H9 (cell line): ENCODE data around the gene RNF180. TPM values are rescaled to one million over a fixed set of nuclear protein-coding genes. Genes with fewer than 3 reads are reported as not detected.

Experiments
- DNase-seq: peaks from one replicate; pipeline ENCODE4 v3.0.0-alpha.2; 2017
- H2AFZ ChIP-seq: one replicate; pipeline ENCODE4 v1.6.1; 2013; ENCODE audit warnings: mild to moderate bottlenecking, low read length, control low read depth, moderate library complexity
- H2AK5ac ChIP-seq: 2 replicates; pipeline ENCODE4 v1.6.1; 2013; ENCODE audit warnings: low read length, control low read depth, mixed read lengths; ENCODE audit not compliant: insufficient read length
- H2BK120ac ChIP-seq: one replicate; pipeline ENCODE4 v1.6.1; 2013; ENCODE audit warnings: low read depth, mild to moderate bottlenecking, low read length, control low read depth, inconsistent platforms; ENCODE audit not compliant: poor library complexity, severe bottlenecking
- H2BK12ac ChIP-seq: 2 replicates; pipeline ENCODE4 v1.6.1; 2013; ENCODE audit warnings: low read length, control low read depth, mixed read lengths, low read depth; ENCODE audit not compliant: insufficient read length
- H2BK15ac ChIP-seq: 2 replicates; pipeline ENCODE4 v1.6.1; 2013; ENCODE audit warnings: low read depth, low read length, control low read depth
- H2BK20ac ChIP-seq: one replicate; pipeline ENCODE4 v1.6.1; 2013; ENCODE audit warnings: low read depth, mild to moderate bottlenecking, low read length, control low read depth, inconsistent platforms; ENCODE audit not compliant: poor library complexity, severe bottlenecking
- H2BK5ac ChIP-seq: 2 replicates; pipeline ENCODE4 v1.6.1; 2013; ENCODE audit warnings: low read length, control low read depth, mixed read lengths; ENCODE audit not compliant: insufficient read length
- H3K14ac ChIP-seq: 2 replicates; pipeline ENCODE4 v1.6.1; 2013; ENCODE audit warnings: low read length, control low read depth; ENCODE audit not compliant: insufficient read depth
- H3K18ac ChIP-seq: 2 replicates; pipeline ENCODE4 v1.6.1; 2013; ENCODE audit warnings: low read depth, mild to moderate bottlenecking, mixed read lengths, low read length, control low read depth; ENCODE audit not compliant: insufficient read length
- H3K23ac ChIP-seq: 2 replicates; pipeline ENCODE4 v1.6.1; 2013; ENCODE audit warnings: low read length, control low read depth, mixed read lengths, low read depth; ENCODE audit not compliant: insufficient read length
- H3K23me2 ChIP-seq: 2 replicates; pipeline ENCODE4 v1.6.1; 2013; ENCODE audit warnings: low read depth, mild to moderate bottlenecking, mixed read lengths, low read length, control low read depth; ENCODE audit not compliant: insufficient read length, poor library complexity, severe bottlenecking
- H3K27ac ChIP-seq: 2 replicates; pipeline ENCODE4 v1.5.1; 2013; ENCODE audit warnings: low read length, control low read depth, mixed read lengths, low read depth; ENCODE audit not compliant: insufficient read length
- H3K27me3 ChIP-seq: 2 replicates; pipeline ENCODE4 v1.6.1; 2013; ENCODE audit warnings: low read length, control low read depth, inconsistent platforms; ENCODE audit not compliant: insufficient read depth
- H3K4ac ChIP-seq: 2 replicates; pipeline ENCODE4 v1.6.1; 2013; ENCODE audit warnings: low read depth, mild to moderate bottlenecking, control low read depth, inconsistent platforms, low read length, moderate library complexity
- H3K4me1 ChIP-seq: 2 replicates; pipeline ENCODE4 v1.6.1; 2013; ENCODE audit warnings: low read length, control low read depth, inconsistent platforms; ENCODE audit not compliant: insufficient read depth
- H3K4me2 ChIP-seq: 2 replicates; pipeline ENCODE4 v1.6.1; 2013; ENCODE audit warnings: low read length, control low read depth, mixed read lengths; ENCODE audit not compliant: insufficient read length, insufficient read depth
- H3K56ac ChIP-seq: 2 replicates; pipeline ENCODE4 v1.6.1; 2013; ENCODE audit warnings: low read depth, mild to moderate bottlenecking, mixed read lengths, low read length, control low read depth; ENCODE audit not compliant: insufficient read length
- H3K79me1 ChIP-seq: 2 replicates; pipeline ENCODE4 v1.6.1; 2013; ENCODE audit warnings: low read depth, mild to moderate bottlenecking, moderate library complexity, low read length, control low read depth, inconsistent platforms; ENCODE audit not compliant: insufficient read depth, poor library complexity, severe bottlenecking
- H3K79me2 ChIP-seq: 2 replicates; pipeline ENCODE4 v1.6.1; 2013; ENCODE audit warnings: low read length, control low read depth, inconsistent platforms; ENCODE audit not compliant: insufficient read depth
- H3K9ac ChIP-seq: 2 replicates; pipeline ENCODE4 v1.6.1; 2013; ENCODE audit warnings: low read length, control low read depth, mixed read lengths; ENCODE audit not compliant: insufficient read length; ENCODE audit errors: extremely low read depth
- H3K9me3 ChIP-seq: one replicate; pipeline ENCODE4 v1.6.1; 2013; ENCODE audit warnings: low read depth, low read length, inconsistent platforms; ENCODE audit not compliant: control insufficient read depth
- H3T11ph ChIP-seq: one replicate; pipeline ENCODE4 v1.6.1; 2013; ENCODE audit warnings: mild to moderate bottlenecking, low read length, control low read depth, inconsistent platforms
- H4K20me1 ChIP-seq: one replicate; pipeline ENCODE4 v1.6.1; 2013; ENCODE audit not compliant: control insufficient read depth, insufficient read length, insufficient read depth
- H4K5ac ChIP-seq: 2 replicates; pipeline ENCODE4 v1.6.1; 2013; ENCODE audit warnings: low read depth, mild to moderate bottlenecking, mixed read lengths, low read length, control low read depth; ENCODE audit not compliant: insufficient read length
- H4K8ac ChIP-seq: replicated peaks from 2 replicates; pipeline ENCODE4 v1.6.1; 2013; ENCODE audit warnings: low read length, control low read depth, mixed read lengths, low read depth; ENCODE audit not compliant: insufficient read length
- H4K91ac ChIP-seq: 2 replicates; pipeline ENCODE4 v1.6.1; 2013; ENCODE audit warnings: low read depth, mild to moderate bottlenecking, moderate library complexity, mixed read lengths, low read length, control low read depth; ENCODE audit not compliant: insufficient read length
- H3K27ac Mint-ChIP-seq, 3 experiments: 2 replicates in 2 of 3; 3 replicates in 1 of 3; pipeline ENCODE4 v1.8.0; 2020 to 2021; ENCODE audit warnings: mixed read lengths in 3 of 3, mild to moderate bottlenecking in 1 of 3, moderate library complexity in 1 of 3
- H3K27me3 Mint-ChIP-seq: 2 replicates; pipeline ENCODE4 v1.8.0; 2021; ENCODE audit warnings: low read depth, mild to moderate bottlenecking, moderate library complexity, mixed read lengths
- H3K36me3 Mint-ChIP-seq, 3 experiments: 2 replicates in 2 of 3; 3 replicates in 1 of 3; pipeline ENCODE4 v1.8.0; 2020 to 2021; ENCODE audit warnings: low read depth in 3 of 3, mixed read lengths in 3 of 3; ENCODE audit not compliant: insufficient read depth in 1 of 3
- H3K4me1 Mint-ChIP-seq, 2 experiments: 2 replicates each; pipeline ENCODE4 v1.8.0; 2020; ENCODE audit warnings: mixed read lengths in 2 of 2
- H3K4me3 Mint-ChIP-seq, 2 experiments: 2 replicates in 1 of 2; 3 replicates in 1 of 2; pipeline ENCODE4 v1.8.0; 2020 to 2021; ENCODE audit warnings: mild to moderate bottlenecking in 2 of 2, mixed read lengths in 2 of 2, moderate library complexity in 1 of 2
- H3K9me3 Mint-ChIP-seq, 2 experiments: 2 replicates in 1 of 2; 3 replicates in 1 of 2; pipeline ENCODE4 v1.8.0; 2020; ENCODE audit warnings: mild to moderate bottlenecking in 2 of 2, mixed read lengths in 2 of 2, moderate library complexity in 1 of 2
- WGBS: extraction: QIAGEN DNeasy Blood & Tissue Kit; methylation state at CpG from one replicate; pipeline ENCODE4 v1.1.7; 2013; ENCODE audit warnings: missing lambda C conversion rate, low lambda C conversion rate, mixed read lengths; ENCODE audit not compliant: insufficient read length; ENCODE audit errors: extremely low coverage; 5-methylcytosine and 5-hydroxymethylcytosine counted together
- total RNA-seq: library from RNA; stranded (reverse); gene quantifications from 2 replicates; pipeline ENCODE4 v1.2.1, GENCODE V29; 2021
- TF ChIP-seq, protein P1 (sequence below): fragments of 200-600 bp; sonication (generic); conservative IDR thresholded peaks from 3 replicates; pipeline ENCODE4 v1.8.0; 2021; ENCODE audit warnings: antibody characterized with exemption, mild to moderate bottlenecking

Gene RNF180
- total RNA-seq, 1 experiment from 2014 or later: 2.5 TPM

- Histone ChIP-seq H4K20me1 (no peaks in the 10 kb centered on the region), H2BK15ac (no peak overlapping the region), H4K91ac (no peak overlapping the region), H2BK5ac (no peak overlapping the region), H3K27me3 (no peaks in the 10 kb centered on the region), H2AFZ (no peak overlapping the region), H3K4me2 (no peak overlapping the region), H2BK120ac (no peak overlapping the region), H4K8ac (no peak overlapping the region), H3K27ac (no peak overlapping the region), H3T11ph (no peak overlapping the region), H2AK5ac (no peak overlapping the region), H3K9me3 (no peaks in the 10 kb centered on the region), H3K4me1 (no peaks in the 10 kb centered on the region), H3K14ac (no peak overlapping the region), H3K23ac (no peak overlapping the region), H3K79me2 (no peaks in the 10 kb centered on the region), H3K18ac (no peak overlapping the region), H4K5ac (no peak overlapping the region), H2BK12ac (no peak overlapping the region), H2BK20ac (no peak overlapping the region), H3K79me1 (no peaks in the 10 kb centered on the region), H3K9ac (no peak overlapping the region), H3K56ac (no peak overlapping the region), H3K23me2 (no peaks in the 10 kb centered on the region), H3K4ac (no peak overlapping the region)
- WGBS: no CpG with 5 or more reads among the region's 1 CpG
- Mint-ChIP-seq H3K27me3 (no peaks in the 10 kb centered on the region), H3K27ac (no peak overlapping the region), H3K4me3 (no peak overlapping the region), H3K36me3 (no peaks in the 10 kb centered on the region), H3K4me1 (no peaks in the 10 kb centered on the region), H3K9me3 (no peaks in the 10 kb centered on the region)
- no peak for DNase-seq
- TF ChIP-seq, protein P1, sequence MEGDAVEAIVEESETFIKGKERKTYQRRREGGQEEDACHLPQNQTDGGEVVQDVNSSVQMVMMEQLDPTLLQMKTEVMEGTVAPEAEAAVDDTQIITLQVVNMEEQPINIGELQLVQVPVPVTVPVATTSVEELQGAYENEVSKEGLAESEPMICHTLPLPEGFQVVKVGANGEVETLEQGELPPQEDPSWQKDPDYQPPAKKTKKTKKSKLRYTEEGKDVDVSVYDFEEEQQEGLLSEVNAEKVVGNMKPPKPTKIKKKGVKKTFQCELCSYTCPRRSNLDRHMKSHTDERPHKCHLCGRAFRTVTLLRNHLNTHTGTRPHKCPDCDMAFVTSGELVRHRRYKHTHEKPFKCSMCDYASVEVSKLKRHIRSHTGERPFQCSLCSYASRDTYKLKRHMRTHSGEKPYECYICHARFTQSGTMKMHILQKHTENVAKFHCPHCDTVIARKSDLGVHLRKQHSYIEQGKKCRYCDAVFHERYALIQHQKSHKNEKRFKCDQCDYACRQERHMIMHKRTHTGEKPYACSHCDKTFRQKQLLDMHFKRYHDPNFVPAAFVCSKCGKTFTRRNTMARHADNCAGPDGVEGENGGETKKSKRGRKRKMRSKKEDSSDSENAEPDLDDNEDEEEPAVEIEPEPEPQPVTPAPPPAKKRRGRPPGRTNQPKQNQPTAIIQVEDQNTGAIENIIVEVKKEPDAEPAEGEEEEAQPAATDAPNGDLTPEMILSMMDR: no peak
Observed at GRCh38 chr5:64344501-64344900, 178.9 kb downstream of the RNF180 start.
